ENCODE data around the gene VPS37B. TPM values are rescaled to one million over a fixed set of nuclear protein-coding genes. Genes with fewer than 3 reads are reported as not detected.

The VPS37B gene
- total RNA-seq, 1 experiment from 2014 or later: 12.3 TPM

DNA sequence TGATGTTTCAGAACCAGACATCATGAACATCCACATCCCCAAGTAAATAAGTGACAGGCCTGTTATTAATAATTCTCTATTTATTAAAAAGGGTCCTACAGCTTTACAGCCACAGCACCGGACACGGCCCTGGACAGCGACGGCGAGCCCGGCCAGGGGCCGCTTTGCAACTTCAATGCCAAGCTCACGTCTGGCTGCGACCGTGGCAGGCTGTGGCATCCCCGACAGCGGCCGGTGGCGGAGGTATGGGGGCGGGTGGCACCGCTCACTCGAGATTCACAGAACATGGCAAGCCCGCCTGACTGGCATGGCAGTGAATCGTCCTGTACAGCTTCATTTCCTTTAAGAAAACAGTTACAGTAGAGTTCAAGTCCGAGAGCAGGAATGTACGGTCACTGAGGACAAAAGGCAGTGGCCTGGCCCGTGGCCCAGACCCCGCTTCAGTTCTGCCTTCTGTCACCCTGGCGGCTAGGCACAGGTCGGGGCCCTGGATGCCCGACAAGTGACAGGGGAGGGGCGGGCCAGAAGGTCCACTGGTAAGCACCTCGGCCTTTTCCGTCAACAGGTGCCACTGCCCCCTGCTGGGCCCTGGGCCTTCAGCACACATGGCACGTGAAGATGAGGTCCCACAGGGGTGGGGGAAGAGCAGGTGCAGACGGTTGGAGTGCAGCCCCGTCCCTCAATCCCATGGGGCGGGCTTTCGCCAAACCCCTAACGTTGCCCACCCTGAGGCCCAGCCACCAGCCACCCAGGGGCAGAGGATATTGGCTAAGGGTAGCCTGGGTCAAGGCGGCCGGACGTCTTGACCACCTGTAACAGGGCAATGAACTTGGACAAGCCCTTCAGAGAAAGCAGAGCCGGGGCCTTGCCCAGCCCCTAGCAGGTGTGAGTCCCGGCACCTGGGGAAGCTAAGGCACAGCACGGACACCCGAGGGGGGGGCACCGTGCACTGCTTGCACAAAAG lies 30.4 kb downstream of the VPS37B start:
- Histone ChIP-seq H3K79me2 (ENCODE audit: insufficient read depth, low read length) (no peaks in the 10 kb centered on the region), H2BK12ac (ENCODE audit: insufficient read length, low read depth, low read length) (no peak overlapping the region), H4K5ac (ENCODE audit: insufficient read length, low read depth, low read length) (no peak overlapping the region), H2BK15ac (ENCODE audit: low read depth, low read length) (no peak overlapping the region), H4K8ac (replicated peaks; ENCODE audit: insufficient read length, low read depth, low read length) (no peak overlapping the region), H2BK20ac (ENCODE audit: low read depth, low read length, poor library complexity, severe bottlenecking) (no peak overlapping the region), H3K4me1 (ENCODE audit: insufficient read depth, low read length) (no peaks in the 10 kb centered on the region), H3K14ac (ENCODE audit: insufficient read depth, low read length) (no peak overlapping the region), H3K27ac (ENCODE audit: insufficient read length, low read depth, low read length) (no peak overlapping the region), H3K18ac (ENCODE audit: insufficient read length, low read depth, low read length) (no peak overlapping the region), H2BK5ac (ENCODE audit: insufficient read length, low read length) (no peak overlapping the region), H2AFZ (ENCODE audit: low read length) (no peak overlapping the region), H3T11ph (ENCODE audit: low read length) (no peak overlapping the region), H3K56ac (ENCODE audit: insufficient read length, low read depth, low read length) (no peak overlapping the region), H3K9ac (ENCODE audit: extremely low read depth, insufficient read length, low read length) (no peak overlapping the region), H4K91ac (ENCODE audit: insufficient read length, low read depth, low read length) (no peak overlapping the region), H2BK120ac (ENCODE audit: low read depth, low read length, poor library complexity, severe bottlenecking) (no peak overlapping the region), H2AK5ac (ENCODE audit: insufficient read length, low read length) (no peak overlapping the region), H3K27me3 (ENCODE audit: insufficient read depth, low read length) (peaks cover 19% of the 10 kb centered on the region), H3K23ac (ENCODE audit: insufficient read length, low read depth, low read length) (no peak overlapping the region), H4K20me1 (ENCODE audit: control insufficient read depth, insufficient read depth, insufficient read length) (peaks cover 2% of the 10 kb centered on the region), H3K23me2 (ENCODE audit: insufficient read length, low read depth, low read length, poor library complexity, severe bottlenecking) (no peaks in the 10 kb centered on the region), H3K4ac (ENCODE audit: low read depth, low read length) (no peak overlapping the region), H3K9me3 (ENCODE audit: control insufficient read depth, low read depth, low read length) (no peaks in the 10 kb centered on the region), H3K4me2 (ENCODE audit: insufficient read depth, insufficient read length, low read length) (no peak overlapping the region), H3K79me1 (ENCODE audit: insufficient read depth, low read depth, low read length, poor library complexity, severe bottlenecking) (no peaks in the 10 kb centered on the region)
- Mint-ChIP-seq H3K9me3 (no peaks in the 10 kb centered on the region), H3K27me3 (ENCODE audit: low read depth) (peaks cover 85% of the 10 kb centered on the region), H3K27ac (no peak overlapping the region), H3K4me3 (no peak overlapping the region), H3K4me1 (peaks cover 0 to 2% of the 10 kb centered on the region in 2 experiments; a peak in 1 of 4 replicates), H3K36me3 (ENCODE audit: insufficient read depth in 1 of 3, low read depth in 3 of 3) (peaks cover 21 to 32% (median 25%) of the 10 kb centered on the region in 3 experiments)
- TF ChIP-seq, protein P1, sequence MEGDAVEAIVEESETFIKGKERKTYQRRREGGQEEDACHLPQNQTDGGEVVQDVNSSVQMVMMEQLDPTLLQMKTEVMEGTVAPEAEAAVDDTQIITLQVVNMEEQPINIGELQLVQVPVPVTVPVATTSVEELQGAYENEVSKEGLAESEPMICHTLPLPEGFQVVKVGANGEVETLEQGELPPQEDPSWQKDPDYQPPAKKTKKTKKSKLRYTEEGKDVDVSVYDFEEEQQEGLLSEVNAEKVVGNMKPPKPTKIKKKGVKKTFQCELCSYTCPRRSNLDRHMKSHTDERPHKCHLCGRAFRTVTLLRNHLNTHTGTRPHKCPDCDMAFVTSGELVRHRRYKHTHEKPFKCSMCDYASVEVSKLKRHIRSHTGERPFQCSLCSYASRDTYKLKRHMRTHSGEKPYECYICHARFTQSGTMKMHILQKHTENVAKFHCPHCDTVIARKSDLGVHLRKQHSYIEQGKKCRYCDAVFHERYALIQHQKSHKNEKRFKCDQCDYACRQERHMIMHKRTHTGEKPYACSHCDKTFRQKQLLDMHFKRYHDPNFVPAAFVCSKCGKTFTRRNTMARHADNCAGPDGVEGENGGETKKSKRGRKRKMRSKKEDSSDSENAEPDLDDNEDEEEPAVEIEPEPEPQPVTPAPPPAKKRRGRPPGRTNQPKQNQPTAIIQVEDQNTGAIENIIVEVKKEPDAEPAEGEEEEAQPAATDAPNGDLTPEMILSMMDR (conservative IDR thresholded peaks at IDR 0.05): peak; percentile 27; the same call in 1 of the 3 replicates
- no CpG with 5 or more reads among the region's 43 CpGs for WGBS (ENCODE audit: extremely low coverage, insufficient read length, low lambda C conversion rate)
- no peak for DNase-seq
